OCI-LY7 (cell line): ENCODE results near the gene PCBD2. TPM values are rescaled to one million over a fixed set of nuclear protein-coding genes. Genes with fewer than 3 reads are reported as not detected.

Experiments used
- BruUV-seq: library from RNA; stranded (reverse); fragments of 400-500 nt; replicated peaks from 2 replicates; lab custom pipeline; 2021; lab: Mats Ljungman, UMichigan
- CTCF ChIA-PET: fragments of 300-600 bp; sonication (Branson Sonifier 250); formaldehyde crosslinking; loops from one replicate; lab custom pipeline; 2022; ENCODE audit warnings: antibody characterized with exemption; ENCODE audit not compliant: unreplicated experiment; lab: Charles Lee
- POLR2A ChIA-PET: fragments of 300-600 bp; sonication (Branson Sonifier 250); formaldehyde crosslinking; loops from one replicate; lab custom pipeline; 2022; ENCODE audit warnings: antibody characterized with exemption; lab: Charles Lee
- DNase-seq: peaks from one replicate; pipeline ENCODE4 v3.0.0-alpha.2; 2015; ENCODE audit warnings: low spot score
- H2AFZ ChIP-seq: fragments of 200-600 bp; sonication (generic), shearing (Covaris generic); 2 replicates; pipeline ENCODE4 v1.6.1; 2014; ENCODE audit warnings: mild to moderate bottlenecking, antibody characterized with exemption, low read length, moderate library complexity
- H3K27ac ChIP-seq: fragments of 200-600 bp; sonication (generic); 2 replicates; pipeline ENCODE4 v1.5.1; 2014; ENCODE audit warnings: mixed run types, low read depth, mild to moderate bottlenecking, moderate library complexity, low read length, inconsistent platforms; ENCODE audit not compliant: poor library complexity, severe bottlenecking
- H3K36me3 ChIP-seq: fragments of 200-600 bp; sonication (generic); 2 replicates; pipeline ENCODE4 v1.6.1; 2014; ENCODE audit warnings: mild to moderate bottlenecking, antibody characterized with exemption, low read length, moderate library complexity, mixed read lengths; ENCODE audit not compliant: insufficient read depth
- H3K4me1 ChIP-seq: fragments of 200-600 bp; sonication (generic); 2 replicates; pipeline ENCODE4 v1.5.1; 2014; ENCODE audit warnings: mild to moderate bottlenecking, low read length; ENCODE audit not compliant: insufficient read depth, poor library complexity, severe bottlenecking
- H3K4me2 ChIP-seq: fragments of 200-600 bp; sonication (generic); 2 replicates; pipeline ENCODE4 v1.6.1; 2014; ENCODE audit warnings: mild to moderate bottlenecking, low read length
- H3K4me3 ChIP-seq: fragments of 200-600 bp; sonication (generic); 2 replicates; pipeline ENCODE4 v1.5.1; 2014; ENCODE audit warnings: mild to moderate bottlenecking, low read depth, low read length; ENCODE audit not compliant: poor library complexity, severe bottlenecking
- H3K79me2 ChIP-seq: fragments of 200-600 bp; sonication (generic); 2 replicates; pipeline ENCODE4 v1.6.1; 2016; ENCODE audit warnings: low read depth, mild to moderate bottlenecking, low read length, moderate library complexity, mixed read lengths; ENCODE audit not compliant: insufficient read depth
- H3K9me2 ChIP-seq: fragments of 200-600 bp; sonication (generic); 2 replicates; pipeline ENCODE4 v1.6.1; 2016; ENCODE audit warnings: mild to moderate bottlenecking, low read length, mixed read lengths; ENCODE audit not compliant: insufficient read depth
- H3K9me3 ChIP-seq: fragments of 200-600 bp; sonication (generic); 2 replicates; pipeline ENCODE4 v1.6.1; 2014; ENCODE audit warnings: mild to moderate bottlenecking, mixed run types, low read length, mixed read lengths
- H4K20me1 ChIP-seq: fragments of 200-600 bp; sonication (generic); 2 replicates; pipeline ENCODE4 v1.6.1; 2014; ENCODE audit warnings: mild to moderate bottlenecking, antibody characterized with exemption, low read length, moderate library complexity, mixed read lengths; ENCODE audit not compliant: insufficient read depth
- CTCF ChIP-seq: fragments of 200-600 bp; sonication (generic); conservative IDR thresholded peaks from 2 replicates; pipeline ENCODE4 v1.5.1; 2014; ENCODE audit warnings: mild to moderate bottlenecking, antibody characterized with exemption, low read length, moderate library complexity, mixed read lengths
- EZH2phosphoT487 ChIP-seq: fragments of 200-600 bp; sonication (generic); IDR thresholded peaks from 2 replicates; pipeline ENCODE4 v1.6.1; 2018; ENCODE audit warnings: low read depth, borderline replicate concordance, mild to moderate bottlenecking, mixed run types, antibody characterized with exemption, low read length, moderate library complexity, mixed read lengths
- intact Hi-C: fragments of 100-400 bp; cut with micrococcal nuclease; formaldehyde crosslinking; loops from one replicate; pipeline ENCODE4 v1.10.0; 2022; ENCODE audit not compliant: unreplicated experiment
- total RNA-seq, 2 experiments: library from RNA; depleted of rRNA in 1 of 2; stranded (reverse); fragments of >200 nt in 1 of 2; shearing (Covaris generic) in 1 of 2; gene quantifications; 2 replicates each; pipeline ENCODE4 v1.2.3, GENCODE V29; 2014 to 2022

Gene PCBD2
- total RNA-seq, 2 experiments from 2014 or later = 12.2 to 34.3 TPM

GRCh38 chr5:134949316-134949715, 44.4 kb downstream of the PCBD2 start:
- Histone ChIP-seq H3K27ac (no peak overlapping the region), H3K79me2 (no peaks in the 10 kb centered on the region), H3K4me3 (no peak overlapping the region), H3K4me2 (no peak overlapping the region), H3K9me3 (peaks cover 5% of the 10 kb centered on the region; the same call in 1 of the 2 replicates), H2AFZ (no peak overlapping the region), H3K9me2 (no peaks in the 10 kb centered on the region), H3K4me1 (no peaks in the 10 kb centered on the region), H3K36me3 (no peaks in the 10 kb centered on the region), H4K20me1 (no peaks in the 10 kb centered on the region)
- ChIA-PET POLR2A (interaction anchor here (0.5 to 2.1 kb wide), 3 partner anchors 14 to 21 kb away, joined by 3 to 9 read pairs (median 5); no protein-coding TSS in a partner anchor), CTCF (interaction anchor here (0.6 kb wide), 1 partner anchor 106 kb away, joined by 4 read pairs; no protein-coding TSS in a partner anchor)
- no TSS peak for BruUV-seq
- DNase-seq = no peak
- intact Hi-C loops = no loop called here
- TF ChIP-seq EZH2phosphoT487 = no peak
- no peak for TF ChIP-seq CTCF

GRCh38 chr5:134957920-134958608, 53.1 kb downstream of the PCBD2 start:
- intact Hi-C loops = no loop called here
- Histone ChIP-seq H3K27ac (no peak overlapping the region), H4K20me1 (no peaks in the 10 kb centered on the region), H3K4me2 (no peak overlapping the region), H3K79me2 (no peaks in the 10 kb centered on the region), H3K9me3 (peaks cover 7% of the 10 kb centered on the region; the same call in 1 of the 2 replicates), H2AFZ (no peak overlapping the region), H3K4me3 (no peak overlapping the region), H3K9me2 (no peaks in the 10 kb centered on the region), H3K36me3 (peaks cover 10% of the 10 kb centered on the region; the same call in 1 of the 2 replicates), H3K4me1 (no peaks in the 10 kb centered on the region)
- ChIA-PET CTCF (no interaction called here), POLR2A (no interaction called here)
- BruUV-seq = no TSS peak
- TF ChIP-seq CTCF (no peak), EZH2phosphoT487 (no peak)
- peak; percentile 13 for DNase-seq

- TF ChIP-seq EZH2phosphoT487 (no peak), CTCF (no peak)
- Histone ChIP-seq H3K4me3 (no peak overlapping the region), H3K27ac (no peak overlapping the region), H3K79me2 (no peaks in the 10 kb centered on the region), H2AFZ (no peak overlapping the region), H4K20me1 (no peaks in the 10 kb centered on the region), H3K4me2 (no peak overlapping the region), H3K9me3 (peaks cover 7% of the 10 kb centered on the region; the same call in 1 of the 2 replicates), H3K9me2 (no peaks in the 10 kb centered on the region), H3K36me3 (peaks cover 12% of the 10 kb centered on the region; the same call in 1 of the 2 replicates), H3K4me1 (no peaks in the 10 kb centered on the region)
- ChIA-PET POLR2A (no interaction called here), CTCF (no interaction called here)
- BruUV-seq = no TSS peak
- no peak for DNase-seq
- intact Hi-C loops = no loop called here
Measured at GRCh38 chr5:134958755-134959154, 53.8 kb downstream of the PCBD2 start.
